Upper lobe of right lung (tissue), 1 donor: ENCODE measurements around the gene PRKCZ. TPM values are rescaled to one million over a fixed set of nuclear protein-coding genes. Genes with fewer than 3 reads are reported as not detected.
A peak's percentile ranks its signal among the peaks of the same experiment; 100 is the strongest.

Experiments
- ATAC-seq: fragments of 200-7000 bp; cut with Tn5 transposase; one replicate; pipeline ENCODE4 v1.9.1; 2020; ENCODE audit warnings: mild to moderate bottlenecking, moderate library complexity
- DNase-seq: peaks from one replicate; pipeline ENCODE4 v3.0.0-alpha.2; 2020
- H3K27ac ChIP-seq: fragments of 200-600 bp; one replicate; pipeline ENCODE4 v1.8.0; 2022
- H3K27me3 ChIP-seq: fragments of 200-600 bp; one replicate; pipeline ENCODE4 v1.8.0; 2022; ENCODE audit warnings: mild to moderate bottlenecking
- H3K36me3 ChIP-seq: fragments of 200-600 bp; one replicate; pipeline ENCODE4 v1.8.0; 2022
- H3K4me1 ChIP-seq: fragments of 200-600 bp; one replicate; pipeline ENCODE4 v1.8.0; 2022
- H3K4me3 ChIP-seq: fragments of 200-600 bp; one replicate; pipeline ENCODE4 v1.8.0; 2022; ENCODE audit warnings: mild to moderate bottlenecking
- H3K9me3 ChIP-seq: fragments of 200-600 bp; one replicate; pipeline ENCODE4 v1.8.0; 2022
- intact Hi-C: fragments of 100-400 bp; cut with DNase I; formaldehyde crosslinking; loops from one replicate; pipeline ENCODE4 v1.11.0; 2022
- total RNA-seq: library from RNA; stranded (reverse); fragmentation: NEBNext Ultra II Directional; extraction: Animal tissue kit (Norgen Biotek cat#: 25700); gene quantifications from one replicate; pipeline ENCODE4 v1.2.1, GENCODE V29; 2021
- TF ChIP-seq, protein P1 (sequence below): fragments of 200-600 bp; IDR thresholded peaks from one replicate; pipeline ENCODE4 v1.8.0; 2022; ENCODE audit warnings: antibody characterized with exemption
- donor health status: DM: no; HTN: yes; CAD: no; lungs with severe emphysema.

PRKCZ gene
- total RNA-seq, 1 donor from 2014 or later: 121 TPM

DNA sequence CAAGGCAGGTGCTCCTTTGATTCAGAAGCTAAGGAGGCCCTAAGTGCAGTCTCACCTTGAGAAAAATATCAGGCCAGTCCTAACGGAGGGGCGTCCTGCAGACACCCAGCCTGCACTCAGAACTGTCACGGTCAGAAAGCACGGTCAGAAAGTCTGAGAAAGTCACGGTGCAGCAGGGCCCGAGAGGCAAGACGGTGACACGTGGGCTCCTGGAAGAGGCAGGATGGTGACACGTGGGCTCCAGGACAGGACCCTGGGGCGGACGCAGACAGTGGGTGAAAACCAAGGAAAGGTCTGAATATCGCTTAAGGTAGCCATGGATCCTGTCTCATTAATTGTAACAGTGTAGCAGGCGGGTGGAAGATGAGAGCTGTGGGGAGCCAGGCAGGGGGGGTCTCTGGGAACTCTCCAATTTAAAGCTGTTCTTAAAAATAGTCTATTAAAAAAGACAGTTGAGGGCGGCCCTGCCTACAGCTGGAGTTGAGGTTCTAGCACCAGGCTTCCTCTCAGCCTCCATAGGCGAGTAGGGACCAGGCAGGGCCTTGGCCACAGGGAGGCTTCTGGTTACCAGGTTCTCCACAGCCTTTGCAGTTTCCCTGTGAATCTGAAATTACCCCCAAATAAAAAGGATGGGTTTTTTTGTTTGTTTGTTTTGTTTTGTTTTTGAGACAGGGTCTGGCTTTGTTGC lies 79.2 kb downstream of the PRKCZ start:
- no peak for ATAC-seq
- TF ChIP-seq, protein P1, sequence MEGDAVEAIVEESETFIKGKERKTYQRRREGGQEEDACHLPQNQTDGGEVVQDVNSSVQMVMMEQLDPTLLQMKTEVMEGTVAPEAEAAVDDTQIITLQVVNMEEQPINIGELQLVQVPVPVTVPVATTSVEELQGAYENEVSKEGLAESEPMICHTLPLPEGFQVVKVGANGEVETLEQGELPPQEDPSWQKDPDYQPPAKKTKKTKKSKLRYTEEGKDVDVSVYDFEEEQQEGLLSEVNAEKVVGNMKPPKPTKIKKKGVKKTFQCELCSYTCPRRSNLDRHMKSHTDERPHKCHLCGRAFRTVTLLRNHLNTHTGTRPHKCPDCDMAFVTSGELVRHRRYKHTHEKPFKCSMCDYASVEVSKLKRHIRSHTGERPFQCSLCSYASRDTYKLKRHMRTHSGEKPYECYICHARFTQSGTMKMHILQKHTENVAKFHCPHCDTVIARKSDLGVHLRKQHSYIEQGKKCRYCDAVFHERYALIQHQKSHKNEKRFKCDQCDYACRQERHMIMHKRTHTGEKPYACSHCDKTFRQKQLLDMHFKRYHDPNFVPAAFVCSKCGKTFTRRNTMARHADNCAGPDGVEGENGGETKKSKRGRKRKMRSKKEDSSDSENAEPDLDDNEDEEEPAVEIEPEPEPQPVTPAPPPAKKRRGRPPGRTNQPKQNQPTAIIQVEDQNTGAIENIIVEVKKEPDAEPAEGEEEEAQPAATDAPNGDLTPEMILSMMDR: no peak
- Histone ChIP-seq H3K27me3 (no peaks in the 10 kb centered on the region), H3K27ac (peak overlapping the region; percentile 76), H3K4me3 (no peak overlapping the region), H3K4me1 (peaks cover 54% of the 10 kb centered on the region), H3K9me3 (no peaks in the 10 kb centered on the region), H3K36me3 (no peaks in the 10 kb centered on the region)
- peak; percentile 62 for DNase-seq
- intact Hi-C loops: no loop called here

DNA sequence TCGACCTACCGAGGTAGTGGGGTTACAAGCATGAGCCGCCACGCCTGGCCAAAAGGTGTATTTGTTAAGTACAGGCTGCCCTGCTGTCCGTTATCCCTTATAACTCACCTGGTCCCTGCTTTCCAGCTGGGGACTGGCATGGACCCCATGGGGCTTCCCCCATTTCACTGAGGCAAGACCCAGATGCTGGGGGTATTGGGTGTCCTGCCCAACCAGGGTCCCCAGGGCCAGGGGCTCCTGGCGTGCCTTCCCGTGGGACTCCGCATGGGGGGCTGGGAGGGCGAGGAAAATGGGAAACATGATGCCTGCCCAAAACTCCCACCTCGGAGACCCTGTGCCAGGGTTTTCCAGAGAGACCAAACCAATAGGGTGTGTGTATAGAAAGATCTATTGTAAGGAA lies 79.9 kb downstream of the PRKCZ start:
- Histone ChIP-seq H3K4me1 (peaks cover 59% of the 10 kb centered on the region), H3K9me3 (no peaks in the 10 kb centered on the region), H3K27ac (peak overlapping the region; percentile 47), H3K4me3 (no peak overlapping the region), H3K36me3 (no peaks in the 10 kb centered on the region), H3K27me3 (no peaks in the 10 kb centered on the region)
- TF ChIP-seq, protein P1: no peak
- peak; percentile 52 for DNase-seq
- intact Hi-C loops: no loop called here
- no peak for ATAC-seq

DNA sequence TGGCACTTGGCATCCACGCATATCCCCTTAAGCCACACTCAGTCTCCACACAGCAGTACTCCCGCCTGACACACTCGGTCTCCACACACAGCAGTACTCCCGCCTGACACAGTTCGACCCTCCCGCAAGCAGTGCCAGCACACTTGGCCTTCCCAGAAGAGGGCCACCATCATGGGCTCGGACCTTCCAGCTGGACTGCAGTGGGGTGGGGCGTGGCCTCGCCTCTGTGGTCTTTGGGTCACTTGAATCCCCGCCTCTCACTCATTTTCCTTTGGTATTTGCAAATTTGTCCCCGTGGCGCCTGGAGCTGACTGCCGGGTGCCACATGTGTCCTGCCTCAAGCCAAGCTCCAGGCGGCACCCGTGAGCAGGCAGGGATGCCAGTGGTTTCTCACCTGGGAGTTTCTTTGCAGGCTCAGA lies 80.7 kb downstream of the PRKCZ start:
- DNase-seq (peak; percentile 85), ATAC-seq (no peak)
- TF ChIP-seq, protein P1: peak; percentile 34

DNA sequence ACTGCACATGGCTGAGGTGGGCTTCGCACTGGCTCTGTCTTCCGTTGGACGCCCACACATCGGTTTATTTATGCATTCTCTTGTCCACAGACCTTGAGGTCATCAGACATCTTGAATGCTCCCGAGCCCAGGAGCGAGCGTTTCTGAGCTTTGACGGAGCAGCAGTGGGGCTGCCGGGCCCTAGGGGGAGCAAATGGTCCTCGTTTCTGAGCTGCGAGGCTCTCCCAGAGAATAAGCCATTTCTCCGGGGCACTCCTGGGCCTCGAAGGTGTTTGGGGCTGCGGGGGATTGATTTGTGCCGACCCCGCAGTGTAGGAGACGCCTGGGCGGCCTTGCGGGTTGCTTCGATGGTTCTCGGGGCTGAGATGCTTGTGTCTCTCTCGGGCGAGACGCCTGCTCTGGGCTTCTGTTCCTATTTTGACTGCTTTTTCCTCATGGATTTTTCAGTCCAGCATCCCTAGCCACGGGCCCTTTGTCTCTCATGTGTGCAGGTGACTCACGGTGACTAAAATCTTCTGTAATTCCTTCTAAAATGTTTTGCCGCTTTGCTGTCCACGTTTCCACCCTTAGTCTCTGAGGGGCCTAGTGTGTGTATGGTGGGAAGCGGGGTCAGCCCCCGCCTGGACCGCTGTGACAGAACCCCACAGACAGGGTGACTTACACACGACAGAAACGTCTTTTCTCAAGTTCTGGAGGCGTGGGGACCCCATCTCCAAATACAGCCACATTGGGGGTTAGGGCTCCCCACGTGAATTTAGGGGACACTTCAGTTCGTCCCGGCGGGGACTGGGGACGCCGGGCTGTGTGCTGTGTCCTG lies 82.2 kb downstream of the PRKCZ start:
- intact Hi-C loops: no loop called here
- TF ChIP-seq, protein P1: peak; percentile 44
- Histone ChIP-seq H3K4me3 (peak overlapping the region; percentile 41), H3K27ac (peak overlapping the region; percentile 88), H3K36me3 (no peaks in the 10 kb centered on the region), H3K4me1 (peaks cover 57% of the 10 kb centered on the region), H3K27me3 (no peaks in the 10 kb centered on the region), H3K9me3 (no peaks in the 10 kb centered on the region)
- ATAC-seq (no peak), DNase-seq (peak; percentile 64)

More for the DNA sequence above, 80.7 kb downstream of the PRKCZ start:
- Histone ChIP-seq H3K4me1 (peaks cover 66% of the 10 kb centered on the region), H3K27me3 (no peaks in the 10 kb centered on the region), H3K36me3 (no peaks in the 10 kb centered on the region), H3K27ac (peak overlapping the region; percentile 47), H3K9me3 (no peaks in the 10 kb centered on the region), H3K4me3 (no peak overlapping the region)
- intact Hi-C loops: no loop called here

DNA sequence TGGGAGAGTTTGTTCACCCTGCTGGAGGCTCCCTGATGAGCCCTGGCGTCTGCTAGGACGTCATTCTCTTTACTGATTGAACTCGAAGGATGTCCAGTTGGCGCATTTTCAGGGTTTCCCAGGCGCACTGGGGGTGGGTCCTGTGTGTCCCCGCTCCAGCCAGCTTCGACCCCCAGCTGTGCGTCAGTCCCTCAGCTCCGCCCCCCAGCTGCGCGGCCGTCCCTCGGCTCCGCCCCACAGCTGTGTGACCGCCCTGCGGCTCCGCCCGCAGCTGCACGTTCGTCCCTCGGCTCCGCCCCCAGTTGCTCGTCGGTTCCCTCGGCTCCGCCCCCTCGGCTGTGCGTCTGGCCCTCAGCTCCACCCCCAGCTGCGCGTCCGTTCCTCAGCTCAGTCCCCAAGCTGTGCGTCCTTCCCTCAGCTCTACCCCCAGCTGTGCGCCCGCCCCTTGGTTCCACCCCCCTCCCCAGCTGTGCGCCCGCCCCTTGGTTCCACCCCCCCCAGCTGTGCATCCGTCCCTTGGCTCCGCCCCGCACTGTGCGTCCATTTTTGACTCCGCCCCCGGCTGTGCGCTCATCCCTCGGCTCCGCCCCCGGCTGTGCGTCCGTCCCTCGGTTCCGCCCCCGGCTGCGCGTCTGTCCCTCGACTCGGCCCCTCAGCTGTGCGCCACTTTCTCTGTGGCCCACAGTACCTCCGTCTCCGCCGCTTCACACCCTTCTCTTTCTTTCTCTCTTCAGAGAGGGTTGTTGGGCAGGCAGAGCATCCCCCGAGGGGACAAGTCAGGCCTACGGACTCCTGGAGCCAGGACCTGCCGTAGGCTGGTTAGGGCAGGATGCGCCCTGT lies 83.0 kb downstream of the PRKCZ start:
- Histone ChIP-seq H3K9me3 (no peaks in the 10 kb centered on the region), H3K27me3 (no peaks in the 10 kb centered on the region), H3K27ac (peak overlapping the region; percentile 88), H3K4me3 (peak overlapping the region; percentile 41), H3K36me3 (no peaks in the 10 kb centered on the region), H3K4me1 (peaks cover 51% of the 10 kb centered on the region)
- DNase-seq: peak; percentile 99
- intact Hi-C loops: no loop called here
- TF ChIP-seq, protein P1: no peak
- peak; percentile 84 for ATAC-seq
